Vagina (tissue), 2 donors: ENCODE data around the gene CXCL11. TPM values are rescaled to one million over a fixed set of nuclear protein-coding genes. Genes with fewer than 3 reads are reported as not detected.

Experiments used
- DNase-seq, 2 donors: peaks; one replicate each; pipeline ENCODE4 v3.0.0-alpha.2; 2017; ENCODE audit errors: extremely low spot score in 2 of 2
- H3K27ac ChIP-seq: fragments of 200-600 bp; sonication (generic); one replicate; pipeline ENCODE4 v1.5.1; 2019
- H3K27me3 ChIP-seq: fragments of 200-600 bp; sonication (generic); one replicate; pipeline ENCODE4 v1.5.1; 2019
- H3K36me3 ChIP-seq, 2 donors: fragments of 200-600 bp; sonication (generic); one replicate each; pipeline ENCODE4 v1.5.1; 2017 to 2019
- H3K4me1 ChIP-seq: fragments of 200-600 bp; sonication (generic); one replicate; pipeline ENCODE4 v1.5.1; 2019
- H3K4me3 ChIP-seq, 2 donors: fragments of 200-600 bp; sonication (generic); 1 replicate in 1 of 2; 2 replicates in 1 of 2; pipeline ENCODE4 v1.5.1; 2016 to 2019
- H3K9me3 ChIP-seq: fragments of 200-600 bp; sonication (generic); one replicate; pipeline ENCODE4 v1.5.1; 2019
- POLR2A ChIP-seq, 2 donors: fragments of 450-650 bp; IDR thresholded peaks; one replicate each; pipeline ENCODE4 v1.6.1; 2017; ENCODE audit warnings: antibody characterized with exemption in 2 of 2, mild to moderate bottlenecking in 2 of 2, moderate library complexity in 2 of 2
- POLR2AphosphoS5 ChIP-seq, 2 donors: sonication (generic); formaldehyde crosslinking; IDR thresholded peaks; one replicate each; pipeline ENCODE4 v1.9.0; 2017; ENCODE audit warnings: antibody characterized with exemption in 2 of 2, mild to moderate bottlenecking in 2 of 2, low read depth in 1 of 2; ENCODE audit not compliant: insufficient read depth in 1 of 2
- intact Hi-C: fragments of 100-400 bp; cut with DNase I; formaldehyde crosslinking; loops from one replicate; pipeline ENCODE4 v1.15.1; 2023
- total RNA-seq: library from RNA; depleted of rRNA; stranded (reverse); fragments of >200 nt; gene quantifications from one replicate; pipeline ENCODE4 v1.2.3, GENCODE V29; 2016
- TF ChIP-seq, protein P1 (sequence below), 3 experiments: fragments of 450-650 bp in 2 of 3; fragments of 200-600 bp in 1 of 3; sonication (generic) in 1 of 3; IDR thresholded peaks; one replicate each; pipeline ENCODE4 v1.5.1; 2017 to 2019; ENCODE audit warnings: antibody characterized with exemption in 3 of 3, mild to moderate bottlenecking in 2 of 3, moderate library complexity in 2 of 3

Gene CXCL11
- total RNA-seq, 1 donor from 2014 or later: not detected

DNA sequence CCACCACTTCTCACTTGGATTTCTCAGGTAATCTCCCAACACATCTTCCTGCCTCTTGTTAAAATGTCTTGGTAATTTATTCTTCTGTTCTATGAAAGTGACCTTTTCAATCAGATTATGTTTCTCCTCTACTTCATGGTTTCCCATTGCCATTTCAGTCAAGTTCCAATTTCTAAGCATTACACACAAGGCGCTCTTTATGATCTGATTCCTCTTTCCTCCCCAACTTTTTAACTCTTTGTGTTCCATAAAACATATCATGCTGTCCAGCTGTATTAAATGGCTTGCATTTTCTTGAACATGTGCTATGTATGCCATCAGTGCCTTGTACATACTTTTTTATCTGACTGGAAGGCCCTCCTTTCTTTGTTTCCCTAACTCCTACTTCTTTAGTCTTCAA is 25.6 kb upstream of the CXCL11 start:
- Histone ChIP-seq H3K9me3 (no peaks in the 10 kb centered on the region), H3K27me3 (no peaks in the 10 kb centered on the region), H3K4me1 (no peaks in the 10 kb centered on the region), H3K4me3 (no peak overlapping the region), H3K36me3 (no peaks in the 10 kb centered on the region), H3K27ac (no peak overlapping the region)
- TF ChIP-seq POLR2AphosphoS5 (IDR thresholded peaks at IDR 0.05; ENCODE audit: insufficient read depth in 1 of 2, low read depth in 1 of 2) (no peak), POLR2A (IDR thresholded peaks at IDR 0.05) (no peak)
- TF ChIP-seq, protein P1, sequence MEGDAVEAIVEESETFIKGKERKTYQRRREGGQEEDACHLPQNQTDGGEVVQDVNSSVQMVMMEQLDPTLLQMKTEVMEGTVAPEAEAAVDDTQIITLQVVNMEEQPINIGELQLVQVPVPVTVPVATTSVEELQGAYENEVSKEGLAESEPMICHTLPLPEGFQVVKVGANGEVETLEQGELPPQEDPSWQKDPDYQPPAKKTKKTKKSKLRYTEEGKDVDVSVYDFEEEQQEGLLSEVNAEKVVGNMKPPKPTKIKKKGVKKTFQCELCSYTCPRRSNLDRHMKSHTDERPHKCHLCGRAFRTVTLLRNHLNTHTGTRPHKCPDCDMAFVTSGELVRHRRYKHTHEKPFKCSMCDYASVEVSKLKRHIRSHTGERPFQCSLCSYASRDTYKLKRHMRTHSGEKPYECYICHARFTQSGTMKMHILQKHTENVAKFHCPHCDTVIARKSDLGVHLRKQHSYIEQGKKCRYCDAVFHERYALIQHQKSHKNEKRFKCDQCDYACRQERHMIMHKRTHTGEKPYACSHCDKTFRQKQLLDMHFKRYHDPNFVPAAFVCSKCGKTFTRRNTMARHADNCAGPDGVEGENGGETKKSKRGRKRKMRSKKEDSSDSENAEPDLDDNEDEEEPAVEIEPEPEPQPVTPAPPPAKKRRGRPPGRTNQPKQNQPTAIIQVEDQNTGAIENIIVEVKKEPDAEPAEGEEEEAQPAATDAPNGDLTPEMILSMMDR (IDR thresholded peaks at IDR 0.05): no peak
- intact Hi-C loops: no loop called here
- DNase-seq: no peak

DNA sequence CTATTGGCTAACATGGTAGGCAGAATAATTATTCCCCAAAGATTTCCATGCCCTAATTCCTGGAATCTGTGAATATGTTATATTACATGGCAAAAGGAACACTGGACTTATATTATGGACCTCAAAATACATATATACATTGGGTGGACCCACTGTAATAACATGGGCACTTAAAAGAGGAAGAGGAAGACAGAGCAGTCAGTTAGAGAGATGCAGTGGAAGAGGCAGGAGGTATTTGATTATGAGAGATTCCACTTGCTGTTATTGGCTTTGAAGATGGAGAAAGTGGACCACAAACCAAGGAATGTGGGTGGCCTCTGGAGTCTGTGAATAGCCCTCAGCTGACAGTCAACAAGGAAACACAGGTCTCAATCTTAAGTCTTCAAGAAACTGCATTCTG is 24.6 kb upstream of the CXCL11 start:
- Histone ChIP-seq H3K4me3 (no peak overlapping the region), H3K27ac (no peak overlapping the region), H3K4me1 (no peaks in the 10 kb centered on the region), H3K27me3 (no peaks in the 10 kb centered on the region), H3K9me3 (no peaks in the 10 kb centered on the region), H3K36me3 (no peaks in the 10 kb centered on the region)
- intact Hi-C loops: no loop called here
- DNase-seq: no peak
- TF ChIP-seq, protein P1 (IDR thresholded peaks at IDR 0.05): no peak

DNA sequence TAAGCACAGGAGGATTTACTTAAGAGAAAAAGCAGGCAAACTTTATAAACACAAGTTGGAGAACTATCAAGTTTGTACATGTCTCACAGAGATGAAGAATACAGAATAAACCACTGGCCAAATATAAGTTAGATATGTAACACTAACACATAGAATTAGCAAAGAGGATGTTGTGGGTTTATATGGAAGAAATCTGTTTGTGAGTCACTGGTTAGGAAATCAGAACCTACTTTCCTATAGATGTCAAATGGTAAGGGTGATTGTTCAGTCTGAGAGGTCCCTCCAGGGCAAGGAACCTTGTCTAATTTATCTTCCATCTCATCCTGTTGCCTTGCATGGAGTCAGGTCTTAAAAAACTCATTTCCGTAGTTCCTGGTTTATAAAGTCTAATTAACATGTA is 23.9 kb upstream of the CXCL11 start:
- H3K27me3 ChIP-seq: no peaks in the 10 kb centered on the region
- no peak for DNase-seq
- intact Hi-C loops: no loop called here
- no peaks in the 10 kb centered on the region for H3K9me3 ChIP-seq
- no peak overlapping the region for H3K4me3 ChIP-seq
- no peak overlapping the region for H3K27ac ChIP-seq
- H3K4me1 ChIP-seq: no peaks in the 10 kb centered on the region
- no peaks in the 10 kb centered on the region for H3K36me3 ChIP-seq
- TF ChIP-seq POLR2AphosphoS5 (IDR thresholded peaks at IDR 0.05; ENCODE audit: insufficient read depth in 1 of 2, low read depth in 1 of 2) (no peak), POLR2A (IDR thresholded peaks at IDR 0.05) (no peak)
- TF ChIP-seq, protein P1 (IDR thresholded peaks at IDR 0.05): no peak

DNA sequence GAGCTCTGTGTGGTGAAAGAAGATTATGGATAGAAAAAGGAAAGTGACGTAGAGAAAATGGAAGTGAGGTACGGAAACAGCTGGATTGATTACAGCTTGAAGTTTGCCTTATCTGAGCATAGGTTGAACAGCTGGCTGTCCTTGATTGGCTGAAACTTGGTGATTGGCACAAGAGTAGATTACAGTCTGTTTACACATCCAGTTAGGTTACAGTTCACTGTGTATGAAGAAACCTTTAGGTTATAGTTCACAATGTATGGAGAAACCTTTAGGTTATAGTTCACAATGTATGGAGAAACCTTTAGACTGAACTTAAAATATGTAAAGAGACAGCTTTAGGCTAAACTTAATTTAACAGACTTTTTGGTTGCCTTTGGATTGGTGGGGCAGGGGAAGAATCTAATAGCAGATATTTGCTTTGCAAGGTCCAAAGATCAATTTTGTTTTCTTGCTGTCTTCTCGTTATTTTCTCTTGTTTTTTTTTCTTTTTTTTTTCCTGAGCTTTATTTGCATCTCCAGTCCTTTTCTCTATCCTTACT is 23.1 kb upstream of the CXCL11 start:
- Histone ChIP-seq H3K4me3 (no peak overlapping the region), H3K27ac (no peak overlapping the region), H3K27me3 (no peaks in the 10 kb centered on the region), H3K4me1 (no peaks in the 10 kb centered on the region), H3K36me3 (no peaks in the 10 kb centered on the region), H3K9me3 (no peaks in the 10 kb centered on the region)
- intact Hi-C loops: no loop called here
- TF ChIP-seq POLR2A (IDR thresholded peaks at IDR 0.05) (no peak), POLR2AphosphoS5 (IDR thresholded peaks at IDR 0.05; ENCODE audit: insufficient read depth in 1 of 2, low read depth in 1 of 2) (no peak)
- TF ChIP-seq, protein P1 (IDR thresholded peaks at IDR 0.05): no peak
- no peak for DNase-seq

DNA sequence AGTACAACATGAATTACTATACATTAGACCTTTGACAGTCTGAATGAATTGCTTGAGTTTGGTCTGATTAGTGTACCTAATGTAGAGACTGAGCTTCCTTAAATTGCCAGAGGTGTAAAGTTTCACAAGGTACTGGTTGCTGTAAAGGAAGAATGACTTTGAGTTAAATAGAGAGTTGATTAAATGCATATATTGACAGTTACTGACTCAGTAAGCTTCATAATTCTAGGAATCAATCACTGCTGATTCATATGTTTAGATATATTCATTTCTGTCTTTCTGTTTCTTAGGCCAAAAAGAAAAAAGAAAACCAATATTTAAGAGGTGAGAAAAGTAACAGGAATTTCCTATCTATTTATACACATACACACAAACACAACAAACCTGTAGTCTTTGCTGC is 22.4 kb upstream of the CXCL11 start:
- Histone ChIP-seq H3K9me3 (no peaks in the 10 kb centered on the region), H3K27me3 (no peaks in the 10 kb centered on the region), H3K27ac (no peak overlapping the region), H3K4me1 (no peaks in the 10 kb centered on the region), H3K36me3 (no peaks in the 10 kb centered on the region), H3K4me3 (no peak overlapping the region)
- intact Hi-C loops: no loop called here
- DNase-seq: no peak
- no peak for TF ChIP-seq POLR2A (IDR thresholded peaks at IDR 0.05)
- TF ChIP-seq, protein P1 (IDR thresholded peaks at IDR 0.05): no peak
- no peak for TF ChIP-seq POLR2AphosphoS5 (IDR thresholded peaks at IDR 0.05; ENCODE audit: insufficient read depth in 1 of 2, low read depth in 1 of 2)
